ENCODE data around the gene PXN.
"Not testable (repeated sequence)": the region's sequence is repeated elsewhere in the genome, so short reads cannot be mapped to it uniquely, and the experiment has no call there.

The PXN gene

DNA sequence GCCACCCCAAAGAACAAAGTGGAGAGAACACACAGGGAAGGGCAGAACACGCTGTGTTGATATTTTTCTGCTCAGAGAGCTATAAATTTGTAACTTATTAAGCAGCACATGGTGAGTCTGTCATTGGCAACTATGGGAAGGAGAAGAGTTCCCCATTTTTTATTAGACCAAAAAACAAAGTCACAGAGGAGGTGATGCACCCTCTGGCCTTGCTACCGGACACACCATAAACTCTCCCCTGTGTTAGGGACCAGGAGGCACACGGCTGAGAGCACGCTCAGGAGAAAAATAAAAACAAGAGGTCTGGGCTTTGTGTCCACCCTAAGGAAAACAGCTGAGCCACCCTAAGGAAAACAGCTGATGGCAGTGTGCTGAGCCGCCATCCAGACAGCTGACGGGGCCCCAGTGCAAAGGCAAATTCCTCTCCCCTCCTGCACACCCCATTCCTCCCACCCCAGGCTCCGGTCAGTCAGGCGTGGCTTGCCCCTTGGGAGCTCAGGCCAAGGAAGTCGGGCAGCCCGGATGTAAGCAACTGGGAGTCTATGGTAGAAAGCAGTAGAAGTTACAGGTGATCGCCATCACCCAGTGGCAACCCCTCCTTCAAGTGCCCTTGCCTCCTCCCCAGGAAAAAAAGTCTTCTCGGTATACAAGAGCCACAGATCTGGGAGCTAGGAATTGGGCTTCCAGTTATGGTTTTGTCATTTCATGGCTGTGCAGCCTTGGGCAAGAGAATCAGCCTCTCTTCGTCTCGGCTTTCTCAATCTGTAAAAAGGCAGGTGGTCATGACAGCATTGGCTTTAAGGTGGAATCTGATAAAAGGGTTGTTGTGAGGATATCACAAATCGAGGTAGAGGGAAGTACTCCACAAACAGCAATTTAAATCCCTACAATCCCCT lies 2.4 kb downstream of the PXN start:
- no peak for DNase-seq (ENCODE audit: low read depth)

GRCh38 chr12:120261951-120262851 lies 3.3 kb downstream of the PXN start:
- DNase-seq (ENCODE audit: low read depth): no peak

DNA sequence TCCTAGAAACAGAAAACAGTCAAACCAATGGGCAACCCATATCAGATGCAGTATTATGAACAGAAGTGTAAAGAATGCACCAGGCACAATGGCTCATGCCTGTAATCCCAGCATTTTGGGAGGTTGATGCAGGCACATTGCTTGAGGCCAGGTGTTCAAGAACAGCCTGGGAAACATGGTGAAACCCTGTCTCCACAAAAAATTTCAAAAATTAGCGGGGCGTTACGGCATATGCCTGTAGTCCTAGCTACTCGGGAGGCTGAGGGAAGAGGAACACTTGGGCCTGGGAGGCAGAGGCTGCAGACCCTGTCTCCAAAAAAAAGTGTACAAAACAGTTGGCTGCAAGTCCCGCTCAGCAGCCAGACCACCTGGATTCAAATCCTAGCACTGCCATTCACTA lies 4.9 kb downstream of the PXN start:
- no peak for DNase-seq (ENCODE audit: low read depth)

GRCh38 chr12:120259418-120260202 lies 5.9 kb downstream of the PXN start:
- no peak for DNase-seq (ENCODE audit: low read depth)

GRCh38 chr12:120258323-120258896 lies 7.1 kb downstream of the PXN start:
- no peak for DNase-seq (ENCODE audit: low read depth)

GRCh38 chr12:120257041-120257821 lies 8.3 kb downstream of the PXN start:
- peak; percentile 95 for DNase-seq (ENCODE audit: low read depth)

GRCh38 chr12:120254809-120255208 lies 10.7 kb downstream of the PXN start:
- no peak for DNase-seq (ENCODE audit: low read depth)

DNA sequence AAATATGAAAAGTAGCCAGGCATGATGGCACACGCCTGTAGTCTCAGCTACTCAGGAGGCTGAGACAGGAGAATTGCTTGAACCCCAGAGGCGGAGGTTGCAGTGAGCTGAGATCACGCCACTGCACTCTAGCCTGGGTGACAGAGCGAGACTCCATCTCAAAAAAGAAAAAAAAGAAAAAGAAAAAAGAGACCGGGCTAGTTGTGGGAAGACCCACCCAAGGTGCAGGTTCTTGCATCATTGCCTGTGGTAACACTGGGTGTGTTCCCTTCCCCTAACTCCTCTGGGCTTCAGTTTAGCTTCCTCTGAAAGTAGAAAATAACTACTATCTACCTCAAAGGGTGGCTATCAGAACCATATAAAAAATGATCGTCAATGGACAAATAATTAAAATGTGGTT lies 12.2 kb downstream of the PXN start:
- not testable (repeated sequence) for DNase-seq (ENCODE audit: low read depth)

GRCh38 chr12:120252071-120252906 lies 13.2 kb downstream of the PXN start:
- DNase-seq (ENCODE audit: low read depth): no peak

- not testable (repeated sequence) for DNase-seq (ENCODE audit: low read depth)
Measured at GRCh38 chr12:120251364-120252070, 14.0 kb downstream of the PXN start.

DNA sequence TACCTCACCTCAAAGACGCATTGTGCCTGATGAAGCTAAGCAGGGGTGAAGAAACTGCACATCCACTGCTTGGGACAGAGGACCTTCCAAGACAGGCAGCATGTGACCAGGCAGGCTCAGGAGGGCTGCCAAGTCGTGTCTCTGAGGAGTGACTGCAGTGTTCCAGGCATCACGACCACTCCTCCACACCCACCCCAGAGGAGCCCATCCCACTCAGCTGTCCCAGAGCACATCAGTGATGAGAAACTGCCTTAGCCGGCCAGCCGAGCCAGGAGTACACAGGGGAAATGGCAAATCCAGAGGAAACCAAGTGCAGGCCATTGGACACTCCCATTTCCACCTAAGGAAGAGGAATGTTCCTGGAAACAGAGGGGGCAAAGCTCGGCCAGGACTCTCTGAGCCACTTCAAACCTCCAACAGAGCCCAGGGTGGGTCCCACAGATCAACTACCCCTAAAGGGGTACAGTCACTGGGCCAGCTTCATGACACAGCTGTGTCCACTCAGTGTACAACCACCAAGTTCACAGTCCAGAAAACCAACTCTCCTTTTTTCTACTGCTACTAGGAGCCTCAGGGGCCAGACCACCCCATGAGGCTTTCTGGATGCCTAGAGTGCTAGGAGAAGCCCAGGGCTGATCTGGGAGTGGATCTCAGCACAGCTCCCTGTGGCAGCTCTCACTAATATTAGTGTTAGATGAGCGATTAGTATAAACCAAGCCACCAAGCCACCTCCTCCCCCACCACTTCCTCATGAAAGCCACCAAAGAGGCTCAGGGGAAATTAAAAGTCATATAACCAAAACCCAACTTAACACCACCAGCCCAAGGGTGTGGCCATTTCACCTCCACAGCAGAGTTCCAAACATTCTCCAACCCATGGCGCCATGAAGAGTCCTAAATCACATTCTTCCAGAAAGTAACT lies 15.4 kb downstream of the PXN start:
- DNase-seq (ENCODE audit: low read depth): no peak

DNA sequence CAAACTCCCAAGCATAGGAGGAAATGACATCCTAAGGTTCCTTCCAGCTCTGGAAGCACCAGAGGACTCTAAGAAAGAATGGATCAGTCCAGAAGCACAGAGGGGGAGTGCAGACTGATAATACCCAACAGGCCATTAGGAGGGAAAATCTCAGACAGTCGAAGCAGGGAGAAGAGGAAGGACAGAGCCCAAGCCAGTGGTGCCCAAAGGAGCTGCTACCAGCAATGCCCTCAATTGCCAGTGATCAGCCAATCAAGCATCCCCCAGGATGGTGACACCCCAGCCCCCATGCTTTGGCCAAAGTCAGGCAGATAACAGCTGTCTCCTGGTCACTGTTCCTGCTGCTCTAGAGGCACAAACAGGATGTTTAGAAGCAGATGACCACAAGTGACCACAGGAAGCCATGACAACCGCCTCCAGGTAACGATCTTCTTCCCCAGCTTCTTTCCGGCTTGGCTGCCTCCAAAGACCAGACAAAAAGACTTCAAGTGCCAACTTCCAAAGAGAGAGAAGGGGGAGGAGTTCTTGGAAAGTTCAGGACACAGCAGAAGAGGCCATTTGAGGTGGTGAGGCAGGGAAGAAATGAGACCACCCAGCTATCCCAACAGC lies 16.2 kb downstream of the PXN start:
- DNase-seq (ENCODE audit: low read depth): no peak

GRCh38 chr12:120247621-120248030 lies 17.9 kb downstream of the PXN start:
- peak; percentile 62 for DNase-seq (ENCODE audit: low read depth)

DNA sequence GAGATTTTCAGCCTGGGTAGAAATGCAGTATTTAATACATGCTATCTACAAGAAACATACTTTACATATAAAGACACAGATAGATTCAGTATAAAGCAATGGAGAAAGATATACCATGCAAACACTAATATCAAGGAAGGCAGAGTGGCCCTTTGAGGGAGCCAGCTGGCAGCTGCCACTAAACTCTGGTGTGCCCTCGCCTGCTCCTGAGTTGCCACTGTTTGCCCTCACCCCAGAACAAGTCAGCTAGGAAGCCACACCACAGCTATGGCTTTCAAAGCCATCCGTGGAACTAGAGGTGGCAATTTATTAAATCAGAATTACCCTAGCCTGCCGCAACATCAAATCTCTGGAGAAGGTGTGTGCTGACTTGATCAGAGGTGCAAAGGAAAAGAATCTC lies 18.3 kb downstream of the PXN start:
- DNase-seq (ENCODE audit: low read depth): no peak

GRCh38 chr12:120246705-120247104 lies 18.8 kb downstream of the PXN start:
- DNase-seq (ENCODE audit: low read depth): not testable (repeated sequence)

DNA sequence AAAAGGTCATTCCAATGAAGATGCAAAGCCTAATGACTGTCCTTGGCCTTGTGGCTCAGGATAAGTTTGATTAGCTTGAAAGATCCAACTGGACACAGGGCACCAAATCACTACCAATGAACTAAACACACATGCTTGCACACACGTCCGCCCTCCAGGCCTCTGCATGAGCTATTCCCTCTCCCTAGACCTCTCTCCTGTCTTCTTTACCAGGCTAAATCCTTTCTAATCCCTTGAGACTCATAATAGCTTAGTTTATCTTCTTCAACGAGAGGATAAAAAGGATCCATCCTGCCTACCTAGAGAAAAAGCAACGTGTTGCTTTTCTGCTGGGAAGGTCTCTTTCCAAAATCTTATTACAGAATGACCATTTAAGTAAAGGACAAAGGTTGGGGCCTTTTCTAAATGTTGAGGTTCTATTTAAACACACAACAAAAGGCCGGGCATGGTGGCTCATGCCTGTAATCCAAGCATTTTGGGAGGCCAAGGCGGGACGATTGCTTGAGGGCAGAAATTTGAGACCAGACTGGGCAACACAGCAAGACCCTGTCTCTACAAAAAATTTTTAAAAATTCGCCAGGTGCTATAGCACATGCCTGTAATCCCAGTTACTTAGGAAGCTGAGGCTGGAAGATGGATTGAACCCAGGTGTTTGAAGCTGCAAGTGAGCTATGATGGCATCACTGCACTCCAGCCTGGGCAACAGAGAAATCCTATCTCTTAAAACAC lies 22.4 kb downstream of the PXN start:
- DNase-seq (ENCODE audit: low read depth): no peak

- DNase-seq (ENCODE audit: low read depth): no peak
Measured at GRCh38 chr12:120242275-120242799, 23.2 kb downstream of the PXN start.

All from GM04503 (cell line).